ENCODE data around the gene ARAP2.

Gene ARAP2

GRCh38 chr4:36288731-36289426, 44.6 kb upstream of the ARAP2 start:
- Histone ChIP-seq H2AFZ (ENCODE audit: low read depth, low read length) (no peak overlapping the region), H3K9ac (ENCODE audit: low read length) (no peak overlapping the region), H3K36me3 (replicated peaks; ENCODE audit: low read depth, low read length) (no peaks in the 10 kb centered on the region), H3K27ac (ENCODE audit: low read length) (no peak overlapping the region), H3K4me2 (ENCODE audit: low read length) (no peak overlapping the region), H3K4me1 (ENCODE audit: low read length) (peaks cover 42% of the 10 kb centered on the region), H3K27me3 (ENCODE audit: low read depth, low read length) (no peaks in the 10 kb centered on the region), H3K4me3 (ENCODE audit: low read length) (no peak overlapping the region), H3K9me3 (ENCODE audit: insufficient read depth, low read length) (no peaks in the 10 kb centered on the region), H3K79me2 (ENCODE audit: low read length) (no peaks in the 10 kb centered on the region), H4K20me1 (ENCODE audit: insufficient read depth, low read length) (no peaks in the 10 kb centered on the region)
- TF ChIP-seq CTCF (IDR thresholded peaks at IDR 0.05; ENCODE audit: low read depth, low read length) (no peak), EZH2phosphoT487 (IDR thresholded peaks at IDR 0.05; ENCODE audit: low read depth) (no peak)

GRCh38 chr4:36286481-36286871, 42.2 kb upstream of the ARAP2 start:
- Histone ChIP-seq H3K27me3 (ENCODE audit: low read depth, low read length) (no peaks in the 10 kb centered on the region), H3K4me2 (ENCODE audit: low read length) (peak overlapping the region; percentile 76), H3K27ac (ENCODE audit: low read length) (peak overlapping the region; percentile 91), H4K20me1 (ENCODE audit: insufficient read depth, low read length) (no peaks in the 10 kb centered on the region), H3K9me3 (ENCODE audit: insufficient read depth, low read length) (no peaks in the 10 kb centered on the region), H3K36me3 (replicated peaks; ENCODE audit: low read depth, low read length) (no peaks in the 10 kb centered on the region), H3K4me3 (ENCODE audit: low read length) (peak overlapping the region; percentile 60), H3K79me2 (ENCODE audit: low read length) (no peaks in the 10 kb centered on the region), H3K4me1 (ENCODE audit: low read length) (peaks cover 32% of the 10 kb centered on the region), H3K9ac (ENCODE audit: low read length) (peak overlapping the region; percentile 54; the same call in 1 of the 2 replicates), H2AFZ (ENCODE audit: low read depth, low read length) (peak overlapping the region; percentile 71)
- TF ChIP-seq CTCF (IDR thresholded peaks at IDR 0.05; ENCODE audit: low read depth, low read length) (no peak), EZH2phosphoT487 (IDR thresholded peaks at IDR 0.05; ENCODE audit: low read depth) (no peak)

GRCh38 chr4:36285784-36286480, 41.6 kb upstream of the ARAP2 start:
- no peaks in the 10 kb centered on the region for H3K36me3 ChIP-seq (replicated peaks; ENCODE audit: low read depth, low read length)
- no peaks in the 10 kb centered on the region for H4K20me1 ChIP-seq (ENCODE audit: insufficient read depth, low read length)
- peaks cover 32% of the 10 kb centered on the region for H3K4me1 ChIP-seq (ENCODE audit: low read length)
- H3K9ac ChIP-seq (ENCODE audit: low read length) = peak overlapping the region; percentile 54
- H3K27me3 ChIP-seq (ENCODE audit: low read depth, low read length) = no peaks in the 10 kb centered on the region
- H3K4me3 ChIP-seq (ENCODE audit: low read length) = peak overlapping the region; percentile 60
- peak overlapping the region; percentile 91 for H3K27ac ChIP-seq (ENCODE audit: low read length)
- H3K79me2 ChIP-seq (ENCODE audit: low read length) = no peaks in the 10 kb centered on the region
- TF ChIP-seq EZH2phosphoT487 (IDR thresholded peaks at IDR 0.05; ENCODE audit: low read depth) (no peak), CTCF (IDR thresholded peaks at IDR 0.05; ENCODE audit: low read depth, low read length) (no peak)
- H3K9me3 ChIP-seq (ENCODE audit: insufficient read depth, low read length) = no peaks in the 10 kb centered on the region
- peak overlapping the region; percentile 71 for H2AFZ ChIP-seq (ENCODE audit: low read depth, low read length)
- peak overlapping the region; percentile 76 for H3K4me2 ChIP-seq (ENCODE audit: low read length)

- Histone ChIP-seq H3K4me3 (ENCODE audit: low read length) (no peak overlapping the region), H3K9me3 (ENCODE audit: insufficient read depth, low read length) (no peaks in the 10 kb centered on the region), H3K4me1 (ENCODE audit: low read length) (peaks cover 28% of the 10 kb centered on the region), H3K36me3 (replicated peaks; ENCODE audit: low read depth, low read length) (no peaks in the 10 kb centered on the region), H3K27me3 (ENCODE audit: low read depth, low read length) (no peaks in the 10 kb centered on the region), H3K4me2 (ENCODE audit: low read length) (no peak overlapping the region), H3K79me2 (ENCODE audit: low read length) (no peaks in the 10 kb centered on the region), H2AFZ (ENCODE audit: low read depth, low read length) (no peak overlapping the region), H3K27ac (ENCODE audit: low read length) (no peak overlapping the region), H4K20me1 (ENCODE audit: insufficient read depth, low read length) (no peaks in the 10 kb centered on the region), H3K9ac (ENCODE audit: low read length) (no peak overlapping the region)
- TF ChIP-seq EZH2phosphoT487 (IDR thresholded peaks at IDR 0.05; ENCODE audit: low read depth) (no peak), CTCF (IDR thresholded peaks at IDR 0.05; ENCODE audit: low read depth, low read length) (no peak)
Measured at GRCh38 chr4:36283912-36284465, 39.7 kb upstream of the ARAP2 start.
